Loucy (cell line): Measurements from ENCODE around the gene CD164.

ENCODE experiments used
- CTCF ChIP-seq: fragments of 200-600 bp; sonication (generic); conservative IDR thresholded peaks from 2 replicates; pipeline ENCODE4 v1.5.1; 2014; ENCODE audit warnings: mild to moderate bottlenecking, antibody characterized with exemption, low read length
- EZH2phosphoT487 ChIP-seq: fragments of 200-600 bp; IDR thresholded peaks from 2 replicates; pipeline ENCODE4 v1.6.1; 2018; ENCODE audit warnings: antibody characterized with exemption, mild to moderate bottlenecking, moderate library complexity, borderline replicate concordance

- TF ChIP-seq CTCF (no peak), EZH2phosphoT487 (no peak)
Observed at GRCh38 chr6:109345986-109346385, 36.3 kb downstream of the CD164 start.
